Measurements from ENCODE around the gene ADGRE2.
"Not testable (repeated sequence)": the region's sequence is repeated elsewhere in the genome, so short reads cannot be mapped to it uniquely, and the experiment has no call there.

ADGRE2 gene

GRCh38 chr19:14779151-14779550 lies 791 bp upstream of the ADGRE2 start:
- no peak overlapping the region for H3K4me3 ChIP-seq
- no peak overlapping the region for H3K9ac ChIP-seq (ENCODE audit: insufficient read length)
- H3K27ac ChIP-seq, result no peak overlapping the region
- no peaks in the 10 kb centered on the region for H3K36me3 ChIP-seq (ENCODE audit: insufficient read depth, low read length)
- no peaks in the 10 kb centered on the region for H3K9me3 ChIP-seq (ENCODE audit: low read depth, low read length)
- TF ChIP-seq FOXP2 (optimal IDR thresholded peaks at IDR 0.05; ENCODE audit: control extremely low read depth, extremely low read length, insufficient read depth) (no peak), EZH2 (IDR thresholded peaks at IDR 0.05) (no peak), POLR2AphosphoS5 (IDR thresholded peaks at IDR 0.05; ENCODE audit: borderline replicate concordance, low read depth, low read length) (no peak)
- no peak for DNase-seq (ENCODE audit: low read depth, low spot score)

- not testable (repeated sequence) for H3K9ac ChIP-seq (ENCODE audit: insufficient read length); DNase-seq (ENCODE audit: low read depth, low spot score); H3K27ac ChIP-seq; H3K4me3 ChIP-seq; H3K36me3 ChIP-seq (ENCODE audit: insufficient read depth, low read length); H3K9me3 ChIP-seq (ENCODE audit: low read depth, low read length)
Measured at GRCh38 chr19:14777645-14778044, 715 bp downstream of the ADGRE2 start.

- H3K9ac ChIP-seq (ENCODE audit: insufficient read length), result peak overlapping the region; percentile 48
- no peak for TF ChIP-seq FOXP2 (optimal IDR thresholded peaks at IDR 0.05; ENCODE audit: control extremely low read depth, extremely low read length, insufficient read depth)
- no peak for TF ChIP-seq POLR2AphosphoS5 (IDR thresholded peaks at IDR 0.05; ENCODE audit: borderline replicate concordance, low read depth, low read length)
- TF ChIP-seq EZH2 (IDR thresholded peaks at IDR 0.05), result no peak
- H3K36me3 ChIP-seq (ENCODE audit: insufficient read depth, low read length), result no peaks in the 10 kb centered on the region; the same call in 1 of the 2 replicates
- H3K27ac ChIP-seq, result no peak overlapping the region
- no peak for DNase-seq (ENCODE audit: low read depth, low spot score)
- peak overlapping the region; percentile 80 for H3K4me3 ChIP-seq
- H3K9me3 ChIP-seq (ENCODE audit: low read depth, low read length), result no peaks in the 10 kb centered on the region
Measured at GRCh38 chr19:14775869-14776586, 2.3 kb downstream of the ADGRE2 start.

GRCh38 chr19:14775326-14775725 lies 3.0 kb downstream of the ADGRE2 start:
- H3K9ac ChIP-seq (ENCODE audit: insufficient read length); H3K4me3 ChIP-seq; H3K9me3 ChIP-seq (ENCODE audit: low read depth, low read length); DNase-seq (ENCODE audit: low read depth, low spot score); H3K36me3 ChIP-seq (ENCODE audit: insufficient read depth, low read length); H3K27ac ChIP-seq: not testable (repeated sequence)

GRCh38 chr19:14774373-14774772 lies 4.0 kb downstream of the ADGRE2 start:
- Histone ChIP-seq H3K36me3 (ENCODE audit: insufficient read depth, low read length) (no peaks in the 10 kb centered on the region; the same call in 1 of the 2 replicates), H3K9me3 (ENCODE audit: low read depth, low read length) (no peaks in the 10 kb centered on the region), H3K9ac (ENCODE audit: insufficient read length) (no peak overlapping the region), H3K27ac (no peak overlapping the region), H3K4me3 (no peak overlapping the region)
- TF ChIP-seq FOXP2 (optimal IDR thresholded peaks at IDR 0.05; ENCODE audit: control extremely low read depth, extremely low read length, insufficient read depth) (no peak), POLR2AphosphoS5 (IDR thresholded peaks at IDR 0.05; ENCODE audit: borderline replicate concordance, low read depth, low read length) (no peak), EZH2 (IDR thresholded peaks at IDR 0.05) (no peak)
- DNase-seq (ENCODE audit: low read depth, low spot score), result no peak

- H3K9ac ChIP-seq (ENCODE audit: insufficient read length); H3K4me3 ChIP-seq; DNase-seq (ENCODE audit: low read depth, low spot score); H3K27ac ChIP-seq; H3K36me3 ChIP-seq (ENCODE audit: insufficient read depth, low read length); H3K9me3 ChIP-seq (ENCODE audit: low read depth, low read length): not testable (repeated sequence)
Measured at GRCh38 chr19:14773722-14774121, 4.6 kb downstream of the ADGRE2 start.

GRCh38 chr19:14772995-14773394 lies 5.4 kb downstream of the ADGRE2 start:
- no peak overlapping the region for H3K9ac ChIP-seq (ENCODE audit: insufficient read length)
- no peaks in the 10 kb centered on the region for H3K9me3 ChIP-seq (ENCODE audit: low read depth, low read length)
- no peak overlapping the region for H3K27ac ChIP-seq
- H3K4me3 ChIP-seq, result no peak overlapping the region
- no peak for DNase-seq (ENCODE audit: low read depth, low spot score)
- TF ChIP-seq FOXP2 (optimal IDR thresholded peaks at IDR 0.05; ENCODE audit: control extremely low read depth, extremely low read length, insufficient read depth) (no peak), EZH2 (IDR thresholded peaks at IDR 0.05) (no peak), POLR2AphosphoS5 (IDR thresholded peaks at IDR 0.05; ENCODE audit: borderline replicate concordance, low read depth, low read length) (no peak)
- H3K36me3 ChIP-seq (ENCODE audit: insufficient read depth, low read length), result no peaks in the 10 kb centered on the region; the same call in 1 of the 2 replicates

GRCh38 chr19:14772467-14772866 lies 5.9 kb downstream of the ADGRE2 start:
- Histone ChIP-seq H3K27ac (no peak overlapping the region), H3K9me3 (ENCODE audit: low read depth, low read length) (no peaks in the 10 kb centered on the region), H3K4me3 (no peak overlapping the region), H3K36me3 (ENCODE audit: insufficient read depth, low read length) (no peaks in the 10 kb centered on the region; the same call in 1 of the 2 replicates), H3K9ac (ENCODE audit: insufficient read length) (no peak overlapping the region)
- TF ChIP-seq POLR2AphosphoS5 (IDR thresholded peaks at IDR 0.05; ENCODE audit: borderline replicate concordance, low read depth, low read length) (no peak), EZH2 (IDR thresholded peaks at IDR 0.05) (no peak), FOXP2 (optimal IDR thresholded peaks at IDR 0.05; ENCODE audit: control extremely low read depth, extremely low read length, insufficient read depth) (no peak)
- no peak for DNase-seq (ENCODE audit: low read depth, low spot score)

GRCh38 chr19:14770944-14771839 lies 7.2 kb downstream of the ADGRE2 start:
- no peak overlapping the region for H3K9ac ChIP-seq (ENCODE audit: insufficient read length)
- H3K36me3 ChIP-seq (ENCODE audit: insufficient read depth, low read length), result no peaks in the 10 kb centered on the region; the same call in 1 of the 2 replicates
- H3K27ac ChIP-seq, result no peak overlapping the region
- DNase-seq (ENCODE audit: low read depth, low spot score), result no peak
- TF ChIP-seq POLR2AphosphoS5 (IDR thresholded peaks at IDR 0.05; ENCODE audit: borderline replicate concordance, low read depth, low read length), result no peak
- TF ChIP-seq EZH2 (IDR thresholded peaks at IDR 0.05), result no peak
- no peak for TF ChIP-seq FOXP2 (optimal IDR thresholded peaks at IDR 0.05; ENCODE audit: control extremely low read depth, extremely low read length, insufficient read depth)
- no peak overlapping the region for H3K4me3 ChIP-seq
- H3K9me3 ChIP-seq (ENCODE audit: low read depth, low read length), result no peaks in the 10 kb centered on the region

All from SK-N-MC (cell line).